PFSK-1 (cell line): ENCODE data around the gene CHADL.

Source experiments
- POLR2AphosphoS5 ChIP-seq: IDR thresholded peaks from 2 replicates; pipeline ENCODE4 v1.6.1; 2012; ENCODE audit warnings: low read depth, mild to moderate bottlenecking, control low read depth, low read length, moderate library complexity
- REST ChIP-seq, 2 experiments: IDR thresholded peaks; 2 replicates each; pipeline versions ENCODE4 v1.6.1 to v1.8.0; 2011 to 2012; ENCODE audit warnings: low read depth in 2 of 2, low read length in 2 of 2, control low read depth in 1 of 2, inconsistent platforms in 1 of 2, mild to moderate bottlenecking in 1 of 2, moderate library complexity in 1 of 2; ENCODE audit not compliant: insufficient read depth in 1 of 2
- TAF1 ChIP-seq: IDR thresholded peaks from 2 replicates; pipeline ENCODE4 v1.6.1; 2012; ENCODE audit warnings: low read length, control low read depth, borderline replicate concordance; ENCODE audit not compliant: insufficient read depth

- TF ChIP-seq REST (IDR thresholded peaks at IDR 0.05; ENCODE audit: insufficient read depth in 1 of 2, low read depth in 2 of 2, low read length in 2 of 2) (no peak), POLR2AphosphoS5 (no peak), TAF1 (no peak)
Observed at GRCh38 chr22:41280065-41280464, 39.3 kb upstream of the CHADL start.
